IPS-NIHi7 (cell line): ENCODE results near the gene BNIPL.

Experiments
- DNase-seq: peaks from one replicate; pipeline ENCODE4 v3.0.0; 2012; ENCODE audit warnings: mixed read lengths; ENCODE audit errors: extremely low spot score

BNIPL gene

GRCh38 chr1:151058692-151059091, 22.3 kb downstream of the BNIPL start:
- DNase-seq = peak; percentile 47

- peak; percentile 90 for DNase-seq
These were observed 23.0 kb downstream of the BNIPL start, which contains the start of gene CDC42SE1 for GRCh38 chr1:151059109-151060006. CDC42SE1 (minus strand) TSS chr1:151059622; CDS start chr1:151055730, 3,892 bp downstream.

- DNase-seq = peak; percentile 88
These were observed 23.7 kb downstream of the BNIPL start, which contains the start of gene MLLT11 for GRCh38 chr1:151060007-151060656. MLLT11 (plus strand) TSS chr1:151060397; CDS start chr1:151067225, 6,828 bp downstream.

GRCh38 chr1:151060657-151061421, 24.5 kb downstream of the BNIPL start:
- DNase-seq = no peak

- DNase-seq = no peak
These were observed 25.3 kb downstream of the BNIPL start for GRCh38 chr1:151061704-151062103.

GRCh38 chr1:151062741-151063371, 26.5 kb downstream of the BNIPL start:
- no peak for DNase-seq

GRCh38 chr1:151065089-151065645, 28.8 kb downstream of the BNIPL start:
- no peak for DNase-seq

- DNase-seq = no peak
These were observed 30.8 kb downstream of the BNIPL start for GRCh38 chr1:151067185-151067584.

GRCh38 chr1:151069103-151069486, 32.7 kb downstream of the BNIPL start:
- no peak for DNase-seq

- peak; percentile 94 for DNase-seq
These were observed 34.3 kb downstream of the BNIPL start, which contains the start of gene GABPB2 for GRCh38 chr1:151070474-151071276. GABPB2 (plus strand) TSS chr1:151070761; CDS start chr1:151088190, 17,429 bp downstream.

- no peak for DNase-seq
These were observed 35.8 kb downstream of the BNIPL start for GRCh38 chr1:151072224-151072623.

GRCh38 chr1:151085953-151086559, 49.7 kb downstream of the BNIPL start:
- DNase-seq = no peak
